Neural progenitor cell (in vitro differentiated cells): Measurements from ENCODE around the gene SLC23A2.

ENCODE experiments used
- EZH2phosphoT487 ChIP-seq: fragments of 200-600 bp; sonication (generic); IDR thresholded peaks from 2 replicates; pipeline ENCODE4 v1.6.1; 2017; ENCODE audit warnings: antibody characterized with exemption
- TF ChIP-seq, protein P1 (sequence below): fragments of 200-600 bp; sonication (generic); IDR thresholded peaks from 2 replicates; pipeline ENCODE4 v1.5.1; 2017; ENCODE audit warnings: antibody characterized with exemption, mild to moderate bottlenecking

DNA sequence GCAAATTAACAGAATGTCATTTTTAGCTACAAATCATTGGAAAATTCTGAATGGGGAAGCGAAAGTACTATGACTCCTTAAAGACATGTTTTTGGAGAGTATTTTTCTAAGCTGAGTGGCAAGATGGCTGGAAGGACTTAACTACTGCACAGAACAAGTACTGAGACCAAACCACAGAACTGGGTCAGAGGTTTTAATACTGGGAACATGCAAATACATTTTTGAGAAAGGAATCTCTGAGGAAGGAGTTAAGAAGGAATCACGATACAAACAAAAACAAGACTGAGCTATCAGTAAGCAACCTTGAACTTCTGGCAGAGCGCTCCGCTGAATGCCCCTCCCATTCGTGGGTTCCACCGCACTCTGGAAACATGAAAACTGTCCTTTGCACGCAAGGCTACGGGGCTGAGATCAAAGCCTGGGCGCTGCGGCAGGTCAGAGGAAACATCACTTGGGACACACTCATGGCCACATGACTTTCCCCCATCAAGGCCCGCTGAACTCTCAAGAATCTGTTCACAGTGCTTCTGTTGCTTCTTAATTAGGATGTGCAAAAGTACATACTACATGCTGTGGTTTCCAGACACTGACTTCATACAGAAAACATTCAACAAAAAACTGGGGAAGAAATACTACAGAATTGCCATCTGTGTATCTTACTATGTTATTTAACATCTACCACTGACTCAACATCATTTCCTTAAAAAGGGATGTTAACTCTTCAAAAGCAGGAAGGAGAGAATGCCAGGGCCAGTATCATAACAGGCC lies 27.8 kb downstream of the SLC23A2 start:
- TF ChIP-seq, protein P1, sequence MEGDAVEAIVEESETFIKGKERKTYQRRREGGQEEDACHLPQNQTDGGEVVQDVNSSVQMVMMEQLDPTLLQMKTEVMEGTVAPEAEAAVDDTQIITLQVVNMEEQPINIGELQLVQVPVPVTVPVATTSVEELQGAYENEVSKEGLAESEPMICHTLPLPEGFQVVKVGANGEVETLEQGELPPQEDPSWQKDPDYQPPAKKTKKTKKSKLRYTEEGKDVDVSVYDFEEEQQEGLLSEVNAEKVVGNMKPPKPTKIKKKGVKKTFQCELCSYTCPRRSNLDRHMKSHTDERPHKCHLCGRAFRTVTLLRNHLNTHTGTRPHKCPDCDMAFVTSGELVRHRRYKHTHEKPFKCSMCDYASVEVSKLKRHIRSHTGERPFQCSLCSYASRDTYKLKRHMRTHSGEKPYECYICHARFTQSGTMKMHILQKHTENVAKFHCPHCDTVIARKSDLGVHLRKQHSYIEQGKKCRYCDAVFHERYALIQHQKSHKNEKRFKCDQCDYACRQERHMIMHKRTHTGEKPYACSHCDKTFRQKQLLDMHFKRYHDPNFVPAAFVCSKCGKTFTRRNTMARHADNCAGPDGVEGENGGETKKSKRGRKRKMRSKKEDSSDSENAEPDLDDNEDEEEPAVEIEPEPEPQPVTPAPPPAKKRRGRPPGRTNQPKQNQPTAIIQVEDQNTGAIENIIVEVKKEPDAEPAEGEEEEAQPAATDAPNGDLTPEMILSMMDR: no peak
- TF ChIP-seq EZH2phosphoT487: no peak
